ENCODE results near the gene SETDB2. TPM values are rescaled to one million over a fixed set of nuclear protein-coding genes. Genes with fewer than 3 reads are reported as not detected.

The SETDB2 gene
- total and polyA plus RNA-seq, 2 of the 13 experiments (the other 11 are each of a cell fraction or from before 2014, with no cell fraction given): 8.1 to 8.7 TPM

- TF ChIP-seq ERF (CRISPR knock-in tag; IDR thresholded peaks at IDR 0.05): no peak; the same call in 1 of the 2 replicates
- no peak for TF ChIP-seq AGO2 (optimal IDR thresholded peaks at IDR 0.05; ENCODE audit: low read depth, low read length)
- peak; percentile 37; the same call in 1 of the 2 replicates for TF ChIP-seq SALL1 (CRISPR knock-in tag; IDR thresholded peaks at IDR 0.05)
- TF ChIP-seq CENPT (CRISPR knock-in tag; IDR thresholded peaks at IDR 0.05; ENCODE audit: low read depth): no peak
- TF ChIP-seq TBL1XR1 (IDR thresholded peaks at IDR 0.05; ENCODE audit: borderline replicate concordance, low read length, partially characterized antibody): no peak
- no peak; the same call in 1 of the 2 replicates for TF ChIP-seq DRAP1 (CRISPR knock-in tag; IDR thresholded peaks at IDR 0.05)
- no peak for TF ChIP-seq KDM2A (CRISPR knock-in tag; IDR thresholded peaks at IDR 0.05; ENCODE audit: borderline replicate concordance, low read depth)
- no peak for TF ChIP-seq HINFP (CRISPR knock-in tag; IDR thresholded peaks at IDR 0.05; ENCODE audit: low read depth)
- no peak for TF ChIP-seq SKIL (CRISPR knock-in tag; IDR thresholded peaks at IDR 0.05; ENCODE audit: borderline replicate concordance)
- no peak for TF ChIP-seq KDM5B (CRISPR knock-in tag; IDR thresholded peaks at IDR 0.05; ENCODE audit: borderline replicate concordance)
- no peak for TF ChIP-seq ARHGAP35 (CRISPR knock-in tag; IDR thresholded peaks at IDR 0.05; ENCODE audit: borderline replicate concordance)
- TF ChIP-seq HCFC1 (IDR thresholded peaks at IDR 0.05; ENCODE audit: low read depth, low read length): no peak
- TF ChIP-seq SP140L (CRISPR knock-in tag; IDR thresholded peaks at IDR 0.05; ENCODE audit: borderline replicate concordance): no peak
- TF ChIP-seq RBAK (CRISPR knock-in tag; IDR thresholded peaks at IDR 0.05): no peak
- TF ChIP-seq ZNF703 (CRISPR knock-in tag; IDR thresholded peaks at IDR 0.05; ENCODE audit: borderline replicate concordance): no peak
- TF ChIP-seq JUND (CRISPR knock-in tag; IDR thresholded peaks at IDR 0.05): no peak
- TF ChIP-seq SIN3B (IDR thresholded peaks at IDR 0.05; ENCODE audit: low read length): no peak
- no peak for TF ChIP-seq FOXP1 (IDR thresholded peaks at IDR 0.05)
- no peak; the same call in 1 of the 2 replicates for TF ChIP-seq FOXP1 (CRISPR knock-in tag; IDR thresholded peaks at IDR 0.05)
- no peak for TF ChIP-seq SRSF9 (IDR thresholded peaks at IDR 0.05; ENCODE audit: borderline replicate concordance, insufficient read depth, low read depth, low read length, poor library complexity, severe bottlenecking)
- TF ChIP-seq JUNB (CRISPR knock-in tag; IDR thresholded peaks at IDR 0.05; ENCODE audit: borderline replicate concordance): no peak
- TF ChIP-seq IKZF4 (CRISPR knock-in tag; IDR thresholded peaks at IDR 0.05; ENCODE audit: borderline replicate concordance, low read depth, not compliant biosample characterization): no peak
- no peak for TF ChIP-seq GZF1 (CRISPR knock-in tag; IDR thresholded peaks at IDR 0.05)
- TF ChIP-seq ZNF547 (CRISPR knock-in tag; IDR thresholded peaks at IDR 0.05): no peak
- TF ChIP-seq RCOR2 (CRISPR knock-in tag; IDR thresholded peaks at IDR 0.05): no peak
- no peak for TF ChIP-seq THAP8 (CRISPR knock-in tag; IDR thresholded peaks at IDR 0.05; ENCODE audit: borderline replicate concordance)
- TF ChIP-seq MBD4 (IDR thresholded peaks at IDR 0.05; ENCODE audit: borderline replicate concordance, low read length): no peak
Measured at GRCh38 chr13:49466292-49466838, 22.3 kb downstream of the SETDB2 start (continued).
